WTC11 (cell line): ENCODE measurements around the gene FGB. TPM values are rescaled to one million over a fixed set of nuclear protein-coding genes. Genes with fewer than 3 reads are reported as not detected.

Experiments
- ATAC-seq: fragments of 200-7000 bp; cut with Tn5 transposase; 2 replicates; pipeline ENCODE4 v1.10.0; 2021; ENCODE audit warnings: mild to moderate bottlenecking, moderate library complexity
- CTCF ChIA-PET: fragments of 300-600 bp; sonication (Branson Sonifier 250); formaldehyde crosslinking; loops from one replicate; lab custom pipeline; 2021; ENCODE audit warnings: antibody characterized with exemption; lab: Charles Lee
- POLR2A ChIA-PET: fragments of 350-600 bp; sonication (Branson Sonifier 250); formaldehyde crosslinking; loops from one replicate; lab custom pipeline; 2021; ENCODE audit warnings: antibody characterized with exemption; lab: Charles Lee
- DNase-seq: peaks from one replicate; pipeline ENCODE4 v3.0.0; 2021; ENCODE audit warnings: low spot score
- H3K27ac Mint-ChIP-seq: 2 replicates; pipeline ENCODE4 v1.8.0; 2021; ENCODE audit warnings: mixed read lengths
- H3K27me3 Mint-ChIP-seq: 2 replicates; pipeline ENCODE4 v1.8.0; 2021; ENCODE audit warnings: low read depth, mild to moderate bottlenecking, moderate library complexity, mixed read lengths
- H3K36me3 Mint-ChIP-seq: 2 replicates; pipeline ENCODE4 v1.8.0; 2021; ENCODE audit warnings: mixed read lengths
- H3K4me1 Mint-ChIP-seq: 2 replicates; pipeline ENCODE4 v1.8.0; 2022; ENCODE audit warnings: mixed read lengths
- H3K4me3 Mint-ChIP-seq: 2 replicates; pipeline ENCODE4 v1.8.0; 2021; ENCODE audit warnings: mild to moderate bottlenecking, moderate library complexity, mixed read lengths
- H3K9me3 Mint-ChIP-seq: 2 replicates; pipeline ENCODE4 v1.8.0; 2021; ENCODE audit warnings: mixed read lengths
- AR ChIP-seq: fragments of 250-450 bp; sonication (Bioruptor Pico); IDR thresholded peaks from 2 replicates; pipeline ENCODE4 v1.9.0; 2021; ENCODE audit warnings: mild to moderate bottlenecking
- EMX1 ChIP-seq: fragments of 250-450 bp; sonication (Bioruptor Pico); IDR thresholded peaks from 2 replicates; pipeline ENCODE4 v1.8.0; 2021; ENCODE audit warnings: mild to moderate bottlenecking
- ETV6 ChIP-seq: sonication (generic); formaldehyde crosslinking; IDR thresholded peaks from 2 replicates; pipeline ENCODE4 v1.8.1; 2022; ENCODE audit warnings: mild to moderate bottlenecking, missing genetic modification reagents
- FOXP1 ChIP-seq: sonication (generic); formaldehyde crosslinking; IDR thresholded peaks from 2 replicates; pipeline ENCODE4 v1.8.0; 2022; ENCODE audit warnings: missing genetic modification reagents, mild to moderate bottlenecking, moderate library complexity, borderline replicate concordance
- GRHL2 ChIP-seq: fragments of 250-450 bp; sonication (Bioruptor Pico); IDR thresholded peaks from 2 replicates; pipeline ENCODE4 v1.8.0; 2022; ENCODE audit warnings: mild to moderate bottlenecking, moderate library complexity; ENCODE audit not compliant: insufficient replicate concordance, severe bottlenecking
- GTF2I ChIP-seq: fragments of 250-450 bp; sonication (Bioruptor Pico); conservative IDR thresholded peaks from 2 replicates; pipeline ENCODE4 v1.4.0; 2021; ENCODE audit warnings: mild to moderate bottlenecking
- JAZF1 ChIP-seq: fragments of 250-450 bp; sonication (Bioruptor Pico); IDR thresholded peaks from 2 replicates; pipeline ENCODE4 v1.9.0; 2021; ENCODE audit warnings: moderate library complexity, mild to moderate bottlenecking, inconsistent platforms
- JUN ChIP-seq: sonication (generic); formaldehyde crosslinking; IDR thresholded peaks from 2 replicates; pipeline ENCODE4 v1.8.0; 2023; ENCODE audit warnings: mild to moderate bottlenecking, missing genetic modification reagents
- NFATC4 ChIP-seq: fragments of 250-450 bp; sonication (Bioruptor Pico); IDR thresholded peaks from 2 replicates; pipeline ENCODE4 v1.9.0; 2021; ENCODE audit warnings: mild to moderate bottlenecking
- NR1H2 ChIP-seq: sonication (generic); formaldehyde crosslinking; IDR thresholded peaks from 2 replicates; pipeline ENCODE4 v1.9.0; 2021; ENCODE audit warnings: mild to moderate bottlenecking, moderate library complexity, missing genetic modification reagents
- OVOL2 ChIP-seq: fragments of 250-450 bp; sonication (Bioruptor Pico); IDR thresholded peaks from 2 replicates; pipeline ENCODE4 v1.9.0; 2021; ENCODE audit warnings: mild to moderate bottlenecking, borderline replicate concordance
- SP1 ChIP-seq: sonication (generic); formaldehyde crosslinking; conservative IDR thresholded peaks from 2 replicates; pipeline ENCODE4 v1.8.1; 2022; ENCODE audit warnings: missing genetic modification reagents
- STAT6 ChIP-seq: sonication (generic); formaldehyde crosslinking; conservative IDR thresholded peaks from 2 replicates; pipeline ENCODE4 v1.8.1; 2023; ENCODE audit warnings: mild to moderate bottlenecking, low read depth, missing genetic modification reagents, moderate library complexity
- USF1 ChIP-seq: sonication (generic); formaldehyde crosslinking; IDR thresholded peaks from 2 replicates; pipeline ENCODE4 v1.8.0; 2022; ENCODE audit warnings: mild to moderate bottlenecking, missing genetic modification reagents
- ZNF219 ChIP-seq: sonication (generic); formaldehyde crosslinking; IDR thresholded peaks from 2 replicates; pipeline ENCODE4 v1.8.0; 2023; ENCODE audit warnings: missing genetic modification reagents, mild to moderate bottlenecking, borderline replicate concordance
- ZNF317 ChIP-seq: sonication (generic); formaldehyde crosslinking; IDR thresholded peaks from 2 replicates; pipeline ENCODE4 v1.8.1; 2023; ENCODE audit warnings: low read depth, mild to moderate bottlenecking, moderate library complexity, missing genetic modification reagents, borderline replicate concordance
- ZNF396 ChIP-seq: fragments of 250-450 bp; sonication (Bioruptor Pico); IDR thresholded peaks from 2 replicates; pipeline ENCODE4 v1.8.0; 2021; ENCODE audit warnings: mild to moderate bottlenecking, moderate library complexity, borderline replicate concordance
- ZNF416 ChIP-seq: fragments of 250-450 bp; sonication (Bioruptor Pico); IDR thresholded peaks from 2 replicates; pipeline ENCODE4 v1.9.0; 2021; ENCODE audit warnings: mild to moderate bottlenecking, inconsistent platforms
- ZNF423 ChIP-seq: fragments of 250-450 bp; sonication (Bioruptor Pico); IDR thresholded peaks from 2 replicates; pipeline ENCODE4 v2.1.2; 2022; ENCODE audit warnings: mild to moderate bottlenecking, moderate library complexity
- total RNA-seq: library from RNA; stranded (reverse); gene quantifications from 3 replicates; pipeline ENCODE4 v1.2.3, GENCODE V29; 2021
- TF ChIP-seq, protein P1 (sequence below): sonication (generic); formaldehyde crosslinking; IDR thresholded peaks from 2 replicates; pipeline ENCODE4 v1.8.0; 2022; ENCODE audit warnings: missing genetic modification reagents
- TF ChIP-seq, protein P2 (sequence below): fragments of 250-450 bp; sonication (Bioruptor Pico); IDR thresholded peaks from 2 replicates; pipeline ENCODE4 v2.1.2; 2022; ENCODE audit warnings: mild to moderate bottlenecking, moderate library complexity

Gene FGB
- total RNA-seq, 1 experiment from 2014 or later = 2.3 TPM

DNA sequence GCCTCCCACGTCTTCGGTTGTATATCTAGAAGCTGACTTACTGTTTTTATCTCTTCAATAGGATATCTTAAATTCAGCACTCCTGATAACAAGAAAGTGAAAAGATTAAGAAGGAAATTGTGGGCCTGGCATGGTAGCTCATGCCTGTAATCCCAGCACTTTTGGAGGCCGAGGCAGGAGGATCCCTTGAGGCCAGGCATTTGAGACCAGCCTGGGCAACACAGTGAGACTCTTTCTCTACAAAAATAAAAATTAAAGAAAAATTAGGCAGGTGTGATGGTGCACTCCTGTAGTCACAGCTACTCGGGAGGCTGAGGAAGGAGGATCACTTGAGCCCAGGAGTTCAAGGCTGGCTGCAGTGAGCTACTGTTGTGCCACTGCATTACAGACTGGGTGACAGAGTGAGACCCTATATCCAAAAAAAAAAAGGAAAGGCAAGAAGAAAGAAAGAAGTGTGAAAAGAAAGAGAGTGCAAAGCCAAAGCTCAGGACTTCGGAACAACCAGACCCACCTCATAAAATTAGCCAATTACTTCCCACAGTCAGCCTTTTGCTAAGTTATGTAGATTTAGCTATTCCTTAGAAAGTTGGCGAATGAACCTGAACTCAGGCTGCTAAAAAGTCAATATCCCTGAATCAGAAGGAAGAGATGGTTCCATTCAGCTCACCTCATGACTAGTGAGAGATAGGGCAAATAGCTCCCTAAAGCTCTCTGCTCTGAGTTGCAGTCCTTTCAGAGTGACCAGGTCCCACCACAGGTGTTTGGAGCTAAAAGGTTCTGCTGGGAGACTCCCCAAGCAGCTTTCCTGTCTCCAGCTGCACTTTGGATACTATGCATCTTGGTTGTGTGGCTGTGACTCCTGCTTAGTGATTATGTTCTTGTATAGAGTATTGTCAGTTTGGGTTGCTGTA, 40.5 kb downstream of the FGB start (continued):
- TF ChIP-seq STAT6 (CRISPR knock-in tag) (no peak), JAZF1 (CRISPR knock-in tag) (no peak), ETV6 (CRISPR knock-in tag) (no peak)
- TF ChIP-seq, protein P1, sequence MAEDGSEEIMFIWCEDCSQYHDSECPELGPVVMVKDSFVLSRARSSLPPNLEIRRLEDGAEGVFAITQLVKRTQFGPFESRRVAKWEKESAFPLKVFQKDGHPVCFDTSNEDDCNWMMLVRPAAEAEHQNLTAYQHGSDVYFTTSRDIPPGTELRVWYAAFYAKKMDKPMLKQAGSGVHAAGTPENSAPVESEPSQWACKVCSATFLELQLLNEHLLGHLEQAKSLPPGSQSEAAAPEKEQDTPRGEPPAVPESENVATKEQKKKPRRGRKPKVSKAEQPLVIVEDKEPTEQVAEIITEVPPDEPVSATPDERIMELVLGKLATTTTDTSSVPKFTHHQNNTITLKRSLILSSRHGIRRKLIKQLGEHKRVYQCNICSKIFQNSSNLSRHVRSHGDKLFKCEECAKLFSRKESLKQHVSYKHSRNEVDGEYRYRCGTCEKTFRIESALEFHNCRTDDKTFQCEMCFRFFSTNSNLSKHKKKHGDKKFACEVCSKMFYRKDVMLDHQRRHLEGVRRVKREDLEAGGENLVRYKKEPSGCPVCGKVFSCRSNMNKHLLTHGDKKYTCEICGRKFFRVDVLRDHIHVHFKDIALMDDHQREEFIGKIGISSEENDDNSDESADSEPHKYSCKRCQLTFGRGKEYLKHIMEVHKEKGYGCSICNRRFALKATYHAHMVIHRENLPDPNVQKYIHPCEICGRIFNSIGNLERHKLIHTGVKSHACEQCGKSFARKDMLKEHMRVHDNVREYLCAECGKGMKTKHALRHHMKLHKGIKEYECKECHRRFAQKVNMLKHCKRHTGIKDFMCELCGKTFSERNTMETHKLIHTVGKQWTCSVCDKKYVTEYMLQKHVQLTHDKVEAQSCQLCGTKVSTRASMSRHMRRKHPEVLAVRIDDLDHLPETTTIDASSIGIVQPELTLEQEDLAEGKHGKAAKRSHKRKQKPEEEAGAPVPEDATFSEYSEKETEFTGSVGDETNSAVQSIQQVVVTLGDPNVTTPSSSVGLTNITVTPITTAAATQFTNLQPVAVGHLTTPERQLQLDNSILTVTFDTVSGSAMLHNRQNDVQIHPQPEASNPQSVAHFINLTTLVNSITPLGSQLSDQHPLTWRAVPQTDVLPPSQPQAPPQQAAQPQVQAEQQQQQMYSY = no peak
- TF ChIP-seq, all 79 proteins: peak for 0

GRCh38 chr4:154604696-154605200, 41.9 kb downstream of the FGB start:
- H3K9me3 Mint-ChIP-seq = no peaks in the 10 kb centered on the region
- ATAC-seq = no peak

More at GRCh38 chr4:154604696-154605200, 41.9 kb downstream of the FGB start:
- POLR2A ChIA-PET = no interaction called here
- no peak overlapping the region for H3K4me3 Mint-ChIP-seq
- no peak for DNase-seq
- CTCF ChIA-PET = interaction anchor here (1.1 to 3.1 kb wide), 4 partner anchors 14 to 46 kb away, joined by 3 to 12 read pairs (median 8); no protein-coding TSS in a partner anchor
- H3K4me1 Mint-ChIP-seq = peaks cover 16% of the 10 kb centered on the region
- H3K27ac Mint-ChIP-seq = no peak overlapping the region
- no peaks in the 10 kb centered on the region for H3K27me3 Mint-ChIP-seq
- no peaks in the 10 kb centered on the region for H3K36me3 Mint-ChIP-seq
- TF ChIP-seq NR1H2 (CRISPR knock-in tag) = no peak
- TF ChIP-seq NFATC4 (CRISPR knock-in tag) = no peak
- no peak for TF ChIP-seq GRHL2 (CRISPR knock-in tag)
- TF ChIP-seq AR (CRISPR knock-in tag) = no peak
- TF ChIP-seq ZNF416 (CRISPR knock-in tag) = no peak
- TF ChIP-seq ZNF219 (CRISPR knock-in tag) = no peak
- TF ChIP-seq, protein P2, sequence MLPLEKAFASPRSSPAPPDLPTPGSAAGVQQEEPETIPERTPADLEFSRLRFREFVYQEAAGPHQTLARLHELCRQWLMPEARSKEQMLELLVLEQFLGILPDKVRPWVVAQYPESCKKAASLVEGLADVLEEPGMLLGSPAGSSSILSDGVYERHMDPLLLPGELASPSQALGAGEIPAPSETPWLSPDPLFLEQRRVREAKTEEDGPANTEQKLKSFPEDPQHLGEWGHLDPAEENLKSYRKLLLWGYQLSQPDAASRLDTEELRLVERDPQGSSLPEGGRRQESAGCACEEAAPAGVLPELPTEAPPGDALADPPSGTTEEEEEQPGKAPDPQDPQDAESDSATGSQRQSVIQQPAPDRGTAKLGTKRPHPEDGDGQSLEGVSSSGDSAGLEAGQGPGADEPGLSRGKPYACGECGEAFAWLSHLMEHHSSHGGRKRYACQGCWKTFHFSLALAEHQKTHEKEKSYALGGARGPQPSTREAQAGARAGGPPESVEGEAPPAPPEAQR (CRISPR knock-in tag) = no peak
- no peak for TF ChIP-seq JUN (CRISPR knock-in tag)
- TF ChIP-seq ZNF423 = no peak
- no peak for TF ChIP-seq EMX1
- no peak for TF ChIP-seq GTF2I
- no peak for TF ChIP-seq ZNF317 (CRISPR knock-in tag)
- no peak for TF ChIP-seq ZNF396 (CRISPR knock-in tag)
- no peak for TF ChIP-seq USF1 (CRISPR knock-in tag)
- no peak for TF ChIP-seq FOXP1 (CRISPR knock-in tag)
- TF ChIP-seq SP1 (CRISPR knock-in tag) = no peak
- TF ChIP-seq OVOL2 (CRISPR knock-in tag) = no peak
